ENCODE measurements around the gene CPVL. TPM values are rescaled to one million over a fixed set of nuclear protein-coding genes. Genes with fewer than 3 reads are reported as not detected.

Gene CPVL
- total RNA-seq, 1 experiment from 2014 or later: 72.3 TPM

DNA sequence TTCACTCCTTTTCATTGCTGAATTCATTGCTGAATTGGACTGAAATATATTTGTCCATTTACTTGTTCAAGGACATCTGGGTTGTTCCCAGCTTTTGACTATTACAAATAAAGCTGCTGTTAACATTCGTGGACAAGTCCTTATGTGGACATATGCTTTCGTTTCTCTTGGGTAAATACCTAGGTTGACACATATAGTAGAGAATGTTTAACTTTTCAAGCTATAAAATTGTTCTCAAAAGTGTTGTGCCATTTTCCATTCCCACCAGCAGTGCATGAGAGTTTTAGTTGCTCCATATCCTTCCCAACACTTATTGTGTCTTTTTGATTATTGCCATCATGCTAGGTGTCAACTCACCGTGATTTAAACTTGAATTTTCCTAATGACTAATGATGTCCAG lies 17.5 kb upstream of the CPVL start:
- intact Hi-C loops (cut with micrococcal nuclease; ENCODE audit: unreplicated experiment): no loop called here

DNA sequence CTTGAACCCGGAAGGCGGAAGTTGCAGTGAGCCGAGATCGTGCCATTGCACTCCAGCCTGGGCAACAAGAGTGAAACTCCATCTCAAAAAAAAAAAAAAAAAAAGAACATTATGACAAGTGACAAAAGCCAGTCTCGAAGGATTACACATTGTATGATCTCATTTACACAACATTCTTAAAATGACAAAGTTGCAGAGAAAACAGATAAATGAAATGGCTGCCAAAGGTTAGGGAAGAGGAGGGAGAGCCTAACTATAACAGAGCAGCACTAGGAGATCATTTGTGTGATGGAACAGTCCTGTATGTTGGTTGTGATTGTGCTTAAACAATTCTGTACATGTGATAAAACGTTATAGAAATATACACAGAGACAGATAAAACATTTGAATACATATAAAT lies 16.2 kb upstream of the CPVL start:
- CTCF ChIA-PET: no interaction called here
- Histone ChIP-seq H3K4me3 (ENCODE audit: low read depth, low read length, poor library complexity, severe bottlenecking) (no peak overlapping the region), H3K9me3 (ENCODE audit: low read depth, low read length, poor library complexity, severe bottlenecking) (peaks cover 15% of the 10 kb centered on the region), H3K36me3 (ENCODE audit: insufficient read depth, low read length, poor library complexity, severe bottlenecking) (no peaks in the 10 kb centered on the region), H3K27ac (ENCODE audit: low read depth, low read length, poor library complexity, severe bottlenecking) (no peak overlapping the region), H3K4me1 (ENCODE audit: insufficient read depth, low read length, poor library complexity, severe bottlenecking) (peaks cover 10% of the 10 kb centered on the region), H3K27me3 (replicated peaks; ENCODE audit: insufficient read depth, low read depth, low read length, poor library complexity) (no peaks in the 10 kb centered on the region)
- DNase-seq (ENCODE audit: low spot score): no peak
- intact Hi-C loops (cut with micrococcal nuclease; ENCODE audit: unreplicated experiment): no loop called here
- BruUV-seq (replicated peaks): no TSS peak
- no peak for TF ChIP-seq EZH2 (IDR thresholded peaks at IDR 0.05; ENCODE audit: borderline replicate concordance, low read depth, low read length, poor library complexity, severe bottlenecking)
- TF ChIP-seq, protein P1, sequence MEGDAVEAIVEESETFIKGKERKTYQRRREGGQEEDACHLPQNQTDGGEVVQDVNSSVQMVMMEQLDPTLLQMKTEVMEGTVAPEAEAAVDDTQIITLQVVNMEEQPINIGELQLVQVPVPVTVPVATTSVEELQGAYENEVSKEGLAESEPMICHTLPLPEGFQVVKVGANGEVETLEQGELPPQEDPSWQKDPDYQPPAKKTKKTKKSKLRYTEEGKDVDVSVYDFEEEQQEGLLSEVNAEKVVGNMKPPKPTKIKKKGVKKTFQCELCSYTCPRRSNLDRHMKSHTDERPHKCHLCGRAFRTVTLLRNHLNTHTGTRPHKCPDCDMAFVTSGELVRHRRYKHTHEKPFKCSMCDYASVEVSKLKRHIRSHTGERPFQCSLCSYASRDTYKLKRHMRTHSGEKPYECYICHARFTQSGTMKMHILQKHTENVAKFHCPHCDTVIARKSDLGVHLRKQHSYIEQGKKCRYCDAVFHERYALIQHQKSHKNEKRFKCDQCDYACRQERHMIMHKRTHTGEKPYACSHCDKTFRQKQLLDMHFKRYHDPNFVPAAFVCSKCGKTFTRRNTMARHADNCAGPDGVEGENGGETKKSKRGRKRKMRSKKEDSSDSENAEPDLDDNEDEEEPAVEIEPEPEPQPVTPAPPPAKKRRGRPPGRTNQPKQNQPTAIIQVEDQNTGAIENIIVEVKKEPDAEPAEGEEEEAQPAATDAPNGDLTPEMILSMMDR (conservative IDR thresholded peaks at IDR 0.05; ENCODE audit: low read depth, low read length): no peak
- POLR2A ChIA-PET (ENCODE audit: low non-redundant PET): no interaction called here

More for the DNA sequence above, 17.5 kb upstream of the CPVL start:
- Histone ChIP-seq H3K27me3 (replicated peaks; ENCODE audit: insufficient read depth, low read depth, low read length, poor library complexity) (no peaks in the 10 kb centered on the region), H3K4me3 (ENCODE audit: low read depth, low read length, poor library complexity, severe bottlenecking) (no peak overlapping the region), H3K36me3 (ENCODE audit: insufficient read depth, low read length, poor library complexity, severe bottlenecking) (no peaks in the 10 kb centered on the region), H3K4me1 (ENCODE audit: insufficient read depth, low read length, poor library complexity, severe bottlenecking) (peaks cover 2% of the 10 kb centered on the region), H3K27ac (ENCODE audit: low read depth, low read length, poor library complexity, severe bottlenecking) (no peak overlapping the region), H3K9me3 (ENCODE audit: low read depth, low read length, poor library complexity, severe bottlenecking) (peaks cover 15% of the 10 kb centered on the region)
- ChIA-PET POLR2A (ENCODE audit: low non-redundant PET) (no interaction called here), CTCF (no interaction called here)
- DNase-seq (ENCODE audit: low spot score): no peak
- TF ChIP-seq EZH2 (IDR thresholded peaks at IDR 0.05; ENCODE audit: borderline replicate concordance, low read depth, low read length, poor library complexity, severe bottlenecking): no peak
- TF ChIP-seq, protein P1 (conservative IDR thresholded peaks at IDR 0.05; ENCODE audit: low read depth, low read length): no peak
- no TSS peak for BruUV-seq (replicated peaks)

DNA sequence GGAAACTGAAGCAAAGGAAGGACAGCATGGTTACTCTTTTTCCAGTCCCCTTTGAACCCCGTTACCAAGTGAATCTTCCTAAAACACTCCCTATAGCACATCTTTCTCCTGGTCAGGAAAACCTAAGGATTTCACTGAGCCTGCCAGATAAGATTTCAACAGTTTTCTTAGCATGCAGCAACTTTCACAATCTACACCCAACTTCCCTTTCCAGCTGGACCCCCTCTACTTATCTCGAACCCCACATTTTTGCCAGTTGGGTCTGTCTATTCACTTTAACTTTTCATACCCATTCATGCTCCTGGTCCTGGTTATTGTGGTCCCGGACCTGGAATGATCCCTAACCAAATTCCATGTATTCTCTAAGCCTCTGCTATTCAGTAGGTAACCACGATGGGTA lies 14.9 kb upstream of the CPVL start:
- POLR2A ChIA-PET (ENCODE audit: low non-redundant PET): no interaction called here
- H3K9me3 ChIP-seq (ENCODE audit: low read depth, low read length, poor library complexity, severe bottlenecking): peaks cover 15% of the 10 kb centered on the region
- DNase-seq (ENCODE audit: low spot score): no peak
- H3K27ac ChIP-seq (ENCODE audit: low read depth, low read length, poor library complexity, severe bottlenecking): no peak overlapping the region
- no peak overlapping the region for H3K4me3 ChIP-seq (ENCODE audit: low read depth, low read length, poor library complexity, severe bottlenecking)
- BruUV-seq (replicated peaks): no TSS peak
- TF ChIP-seq EZH2 (IDR thresholded peaks at IDR 0.05; ENCODE audit: borderline replicate concordance, low read depth, low read length, poor library complexity, severe bottlenecking): no peak
- TF ChIP-seq, protein P1 (conservative IDR thresholded peaks at IDR 0.05; ENCODE audit: low read depth, low read length): no peak
- no peaks in the 10 kb centered on the region for H3K27me3 ChIP-seq (replicated peaks; ENCODE audit: insufficient read depth, low read depth, low read length, poor library complexity)
- intact Hi-C loops (cut with micrococcal nuclease; ENCODE audit: unreplicated experiment): no loop called here
- CTCF ChIA-PET: no interaction called here
- peaks cover 24% of the 10 kb centered on the region for H3K4me1 ChIP-seq (ENCODE audit: insufficient read depth, low read length, poor library complexity, severe bottlenecking)
- no peaks in the 10 kb centered on the region for H3K36me3 ChIP-seq (ENCODE audit: insufficient read depth, low read length, poor library complexity, severe bottlenecking)
